ENCODE results near the gene INPP4B. TPM values are rescaled to one million over a fixed set of nuclear protein-coding genes. Genes with fewer than 3 reads are reported as not detected.

Gene INPP4B
- total and polyA plus RNA-seq, 7 donors, result 1.5 to 16.8 (median 9.5) TPM

GRCh38 chr4:142882159-142882558 is 36.1 kb upstream of the INPP4B start:
- Histone ChIP-seq H3K4me3 (no peak overlapping the region), H3K9me3 (no peaks in the 10 kb centered on the region), H3K27ac (no peak overlapping the region), H3K27me3 (ENCODE audit: insufficient read depth in 3 of 3, low read length in 2 of 3) (no peaks in the 10 kb centered on the region), H3K36me3 (ENCODE audit: insufficient read depth in 1 of 2, low read depth in 1 of 2) (no peaks in the 10 kb centered on the region), H3K4me1 (no peaks in the 10 kb centered on the region)
- ATAC-seq (no peak), DNase-seq (no peak)
- TF ChIP-seq, protein P1, sequence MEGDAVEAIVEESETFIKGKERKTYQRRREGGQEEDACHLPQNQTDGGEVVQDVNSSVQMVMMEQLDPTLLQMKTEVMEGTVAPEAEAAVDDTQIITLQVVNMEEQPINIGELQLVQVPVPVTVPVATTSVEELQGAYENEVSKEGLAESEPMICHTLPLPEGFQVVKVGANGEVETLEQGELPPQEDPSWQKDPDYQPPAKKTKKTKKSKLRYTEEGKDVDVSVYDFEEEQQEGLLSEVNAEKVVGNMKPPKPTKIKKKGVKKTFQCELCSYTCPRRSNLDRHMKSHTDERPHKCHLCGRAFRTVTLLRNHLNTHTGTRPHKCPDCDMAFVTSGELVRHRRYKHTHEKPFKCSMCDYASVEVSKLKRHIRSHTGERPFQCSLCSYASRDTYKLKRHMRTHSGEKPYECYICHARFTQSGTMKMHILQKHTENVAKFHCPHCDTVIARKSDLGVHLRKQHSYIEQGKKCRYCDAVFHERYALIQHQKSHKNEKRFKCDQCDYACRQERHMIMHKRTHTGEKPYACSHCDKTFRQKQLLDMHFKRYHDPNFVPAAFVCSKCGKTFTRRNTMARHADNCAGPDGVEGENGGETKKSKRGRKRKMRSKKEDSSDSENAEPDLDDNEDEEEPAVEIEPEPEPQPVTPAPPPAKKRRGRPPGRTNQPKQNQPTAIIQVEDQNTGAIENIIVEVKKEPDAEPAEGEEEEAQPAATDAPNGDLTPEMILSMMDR (IDR thresholded peaks at IDR 0.05), result no peak
- 90 to 93% (median 91%) methylated on average over 5 of the region's 5 CpGs for WGBS, 3 donors
- intact Hi-C loops (cut with DNase I), result loop anchor here (10.0 kb wide), 2 partner anchors 143 to 603 kb away; no protein-coding TSS in a partner anchor

DNA sequence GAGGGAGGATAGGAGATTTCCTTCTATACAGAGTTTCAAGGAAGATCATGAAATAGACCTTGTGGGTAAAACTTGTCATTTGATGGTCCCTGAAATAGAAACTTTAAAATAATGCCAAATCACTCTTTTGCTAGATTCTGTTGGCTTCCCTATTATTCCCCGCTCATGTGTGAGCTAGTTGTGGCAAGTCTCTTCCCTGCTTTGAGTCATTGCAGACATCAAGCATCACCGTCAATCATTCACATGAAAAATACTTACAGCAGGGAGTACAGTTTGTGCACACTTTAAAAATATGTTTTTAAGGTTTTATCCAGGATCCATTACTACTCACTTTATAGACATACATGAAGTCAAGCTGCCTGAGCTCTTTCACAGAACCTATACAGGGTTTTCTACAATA is 35.2 kb upstream of the INPP4B start:
- intact Hi-C loops (cut with DNase I), result loop anchor here (10.0 kb wide), 2 partner anchors 143 to 603 kb away; no protein-coding TSS in a partner anchor
- WGBS, 3 donors, result 93 to 96% (median 96%) methylated on average over 2 of the region's 2 CpGs
- Histone ChIP-seq H3K27me3 (ENCODE audit: insufficient read depth in 3 of 3, low read length in 2 of 3) (no peaks in the 10 kb centered on the region), H3K27ac (no peak overlapping the region), H3K4me1 (no peaks in the 10 kb centered on the region), H3K4me3 (no peak overlapping the region), H3K36me3 (ENCODE audit: insufficient read depth in 1 of 2, low read depth in 1 of 2) (no peaks in the 10 kb centered on the region), H3K9me3 (no peaks in the 10 kb centered on the region)
- TF ChIP-seq, protein P1 (IDR thresholded peaks at IDR 0.05), result no peak
- ATAC-seq (no peak), DNase-seq (no peak)

GRCh38 chr4:142875117-142875516 is 29.0 kb upstream of the INPP4B start:
- intact Hi-C loops (cut with DNase I), result no loop called here
- H3K9me3 ChIP-seq, result no peaks in the 10 kb centered on the region
- DNase-seq (no peak), ATAC-seq (no peak)
- no peaks in the 10 kb centered on the region for H3K4me1 ChIP-seq
- 72 to 82% (median 82%) methylated on average over 2 of the region's 2 CpGs for WGBS, 3 donors
- no peak overlapping the region for H3K27ac ChIP-seq
- no peak overlapping the region for H3K4me3 ChIP-seq
- TF ChIP-seq, protein P1 (IDR thresholded peaks at IDR 0.05), result no peak
- H3K36me3 ChIP-seq (ENCODE audit: insufficient read depth in 1 of 2, low read depth in 1 of 2), result no peaks in the 10 kb centered on the region
- no peaks in the 10 kb centered on the region for H3K27me3 ChIP-seq (ENCODE audit: insufficient read depth in 3 of 3, low read length in 2 of 3)

GRCh38 chr4:142874684-142875083 is 28.6 kb upstream of the INPP4B start:
- H3K36me3 ChIP-seq (ENCODE audit: insufficient read depth in 1 of 2, low read depth in 1 of 2), result no peaks in the 10 kb centered on the region
- WGBS, 3 donors, result 91 to 98% (median 92%) methylated on average over 1 of the region's 1 CpG
- intact Hi-C loops (cut with DNase I), result no loop called here
- no peak for DNase-seq
- no peaks in the 10 kb centered on the region for H3K9me3 ChIP-seq
- ATAC-seq, result no peak
- TF ChIP-seq, protein P1 (IDR thresholded peaks at IDR 0.05), result no peak
- H3K27ac ChIP-seq, result no peak overlapping the region
- H3K4me1 ChIP-seq, result no peaks in the 10 kb centered on the region
- H3K27me3 ChIP-seq (ENCODE audit: insufficient read depth in 3 of 3, low read length in 2 of 3), result no peaks in the 10 kb centered on the region
- H3K4me3 ChIP-seq, result no peak overlapping the region

GRCh38 chr4:142866685-142867084 is 20.6 kb upstream of the INPP4B start:
- no peaks in the 10 kb centered on the region for H3K4me1 ChIP-seq
- no peak overlapping the region for H3K27ac ChIP-seq
- TF ChIP-seq, protein P1 (IDR thresholded peaks at IDR 0.05), result no peak
- H3K4me3 ChIP-seq, result no peak overlapping the region
- intact Hi-C loops (cut with DNase I), result no loop called here
- DNase-seq (no peak), ATAC-seq (no peak)
- no peaks in the 10 kb centered on the region for H3K27me3 ChIP-seq (ENCODE audit: insufficient read depth in 3 of 3, low read length in 2 of 3)
- H3K36me3 ChIP-seq (ENCODE audit: insufficient read depth in 1 of 2, low read depth in 1 of 2), result no peaks in the 10 kb centered on the region
- H3K9me3 ChIP-seq, result no peaks in the 10 kb centered on the region
- WGBS, 3 donors, result 50 to 63% (median 59%) methylated on average over 5 of the region's 5 CpGs

All from psoas muscle (tissue), 8 donors.